ENCODE results near the gene PTPMT1. TPM values are rescaled to one million over a fixed set of nuclear protein-coding genes. Genes with fewer than 3 reads are reported as not detected.
"Not testable (repeated sequence)": the region's sequence is repeated elsewhere in the genome, so short reads cannot be mapped to it uniquely, and the experiment has no call there.

PTPMT1 gene
- polyA plus RNA-seq (ENCODE audit: insufficient read length in 4 of 4), result 10 to 100 TPM; 50.9 to 65.6 (median 58.7) TPM

DNA sequence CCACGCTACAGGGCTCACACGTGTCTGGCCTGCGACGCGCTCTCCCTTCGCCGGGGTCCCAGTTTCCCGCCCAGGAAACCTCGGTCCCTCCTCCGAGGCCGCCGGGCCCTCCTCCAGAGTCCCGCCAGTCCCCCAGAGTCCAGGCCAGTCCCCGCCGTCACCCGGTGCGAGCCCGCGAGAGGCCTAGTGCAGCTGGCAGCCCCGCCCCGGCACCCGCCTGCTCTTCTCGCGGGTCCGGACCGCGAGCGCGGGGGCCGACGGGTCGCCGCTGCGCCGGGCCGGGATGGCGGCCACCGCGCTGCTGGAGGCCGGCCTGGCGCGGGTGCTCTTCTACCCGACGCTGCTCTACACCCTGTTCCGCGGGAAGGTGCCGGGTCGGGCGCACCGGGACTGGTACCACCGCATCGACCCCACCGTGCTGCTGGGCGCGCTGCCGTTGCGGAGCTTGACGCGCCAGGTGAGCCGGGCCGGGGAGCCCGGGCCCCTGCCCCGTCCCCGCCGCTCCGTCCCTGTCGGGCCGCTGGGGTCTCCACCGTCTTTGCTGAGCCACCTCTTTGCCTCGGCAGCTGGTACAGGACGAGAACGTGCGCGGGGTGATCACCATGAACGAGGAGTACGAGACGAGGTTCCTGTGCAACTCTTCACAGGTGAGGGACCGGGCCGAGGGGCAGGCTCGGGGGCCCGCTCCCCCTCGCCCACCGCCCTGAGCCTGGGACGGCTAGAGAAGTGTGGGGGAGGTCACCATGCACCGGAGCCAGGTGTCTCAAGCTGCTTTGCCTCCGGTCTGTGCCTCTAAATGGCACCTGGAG, at the start of gene PTPMT1:
TSS of gene PTPMT1 (plus strand) at position 260 of the 809 bp plus-strand sequence. CDS start at position 284, 24 bp downstream.
- DNase-seq (ENCODE audit: low read depth in 4 of 4, low spot score in 2 of 4), result no peak

GRCh38 chr11:47516155-47516554, 49.2 kb upstream of the PTPMT1 start:
- DNase-seq (ENCODE audit: low read depth in 4 of 4, low spot score in 2 of 4), result no peak

DNA sequence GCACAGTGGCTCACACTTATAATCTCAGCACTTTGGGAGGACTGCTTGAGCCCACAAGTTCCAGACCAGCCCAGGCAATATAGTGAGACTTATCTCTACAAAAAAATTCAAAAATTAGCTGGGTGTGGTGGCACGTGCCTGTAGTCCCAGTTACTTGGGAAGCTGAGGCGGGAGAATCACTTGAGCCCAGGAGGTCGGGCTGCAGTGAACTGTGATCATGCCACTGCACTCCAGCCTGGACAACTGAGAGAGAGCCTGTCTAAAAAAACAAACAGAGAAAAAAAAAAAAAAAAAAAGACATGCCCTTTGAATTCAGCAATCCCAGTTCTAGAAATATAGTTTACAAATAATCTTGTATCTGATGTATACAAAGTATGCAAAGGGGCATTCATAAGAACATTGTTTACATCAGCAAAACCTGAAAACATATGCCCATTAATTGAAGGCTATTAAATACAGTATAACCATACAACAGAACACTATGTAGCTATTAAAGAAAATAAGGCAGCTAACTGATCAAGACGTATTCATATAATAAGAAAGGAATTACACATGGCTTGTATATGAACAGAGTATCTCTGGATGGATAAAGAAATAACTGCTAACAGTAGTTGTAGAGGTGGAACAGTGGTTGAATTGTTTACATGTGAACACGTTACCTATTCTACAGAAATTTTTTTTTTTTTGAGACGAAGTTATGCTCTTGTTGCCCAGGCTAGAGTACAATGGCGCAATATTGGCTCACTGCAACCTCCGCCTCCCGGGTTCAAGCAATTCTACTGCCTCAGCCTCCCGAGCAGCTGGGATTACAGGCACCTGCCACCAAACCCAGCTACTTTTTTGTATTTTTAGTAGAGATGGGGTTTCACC, 48.2 kb upstream of the PTPMT1 start:
- DNase-seq (ENCODE audit: low read depth in 4 of 4, low spot score in 2 of 4), result no peak

- no peak for DNase-seq (ENCODE audit: low read depth in 4 of 4, low spot score in 2 of 4)
Measured at GRCh38 chr11:47518212-47518964, 47.0 kb upstream of the PTPMT1 start.

GRCh38 chr11:47523490-47524225, 41.7 kb upstream of the PTPMT1 start:
- DNase-seq (ENCODE audit: low read depth in 4 of 4, low spot score in 2 of 4), result no peak

GRCh38 chr11:47524291-47524874, 41.0 kb upstream of the PTPMT1 start:
- DNase-seq (ENCODE audit: low read depth in 4 of 4, low spot score in 2 of 4), result no peak

- not testable (repeated sequence) for DNase-seq (ENCODE audit: low read depth in 4 of 4, low spot score in 2 of 4)
Measured at GRCh38 chr11:47526032-47526431, 39.4 kb upstream of the PTPMT1 start.

- no peak for DNase-seq (ENCODE audit: low read depth in 4 of 4, low spot score in 2 of 4)
Measured at GRCh38 chr11:47527186-47527585, 38.2 kb upstream of the PTPMT1 start.

DNA sequence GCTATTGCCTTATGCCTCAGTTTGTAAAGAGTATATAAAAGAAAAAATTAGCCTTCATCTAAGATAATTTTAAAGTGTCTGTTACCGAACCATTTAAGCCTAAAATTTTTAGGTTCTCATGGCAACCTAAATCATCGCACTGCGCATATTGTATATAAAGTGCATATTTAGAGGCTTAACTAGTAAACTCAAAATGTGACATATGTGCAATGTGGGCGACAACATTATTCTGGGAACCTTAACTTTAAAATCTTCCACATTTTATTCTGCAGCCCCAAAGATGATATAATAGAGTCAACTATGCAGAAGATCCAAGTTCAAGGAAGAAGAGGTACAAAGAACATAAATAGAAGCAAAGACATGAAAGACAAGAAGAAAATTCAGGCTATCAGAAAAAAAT, 35.4 kb upstream of the PTPMT1 start:
- no peak for DNase-seq (ENCODE audit: low read depth in 4 of 4, low spot score in 2 of 4)

- DNase-seq (ENCODE audit: low read depth in 4 of 4, low spot score in 2 of 4), result not testable (repeated sequence)
Measured at GRCh38 chr11:47530721-47531120, 34.7 kb upstream of the PTPMT1 start.

GRCh38 chr11:47531666-47532065, 33.7 kb upstream of the PTPMT1 start:
- DNase-seq (ENCODE audit: low read depth in 4 of 4, low spot score in 2 of 4), result no peak

DNA sequence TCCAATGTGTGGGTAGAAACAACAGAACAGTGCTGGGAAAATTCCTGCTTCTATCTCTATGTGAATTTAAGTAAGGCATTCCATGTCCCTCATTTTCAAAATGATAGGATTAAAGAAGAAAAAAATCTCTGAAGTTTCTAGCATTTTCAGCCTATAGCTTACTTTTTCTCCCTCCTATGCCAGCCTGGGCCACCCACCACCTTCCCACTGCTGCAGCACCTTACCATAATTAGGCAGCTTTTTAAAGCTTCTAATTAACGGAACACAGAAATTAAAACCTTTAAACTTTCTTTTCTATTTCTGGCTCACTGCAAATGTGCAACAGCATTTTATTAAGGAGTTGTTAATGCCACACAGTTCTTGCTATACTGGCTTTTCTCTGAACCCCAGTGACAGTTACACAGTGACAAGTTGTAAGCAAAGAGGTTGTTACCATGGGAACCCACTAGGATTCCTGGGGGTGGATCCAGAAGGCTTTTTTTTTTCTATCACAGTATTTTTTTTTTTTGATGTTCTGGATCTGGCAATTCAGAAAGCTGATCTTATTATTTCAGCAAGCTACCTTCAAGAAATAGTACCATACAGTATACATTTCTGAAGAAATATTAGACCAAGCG, 32.7 kb upstream of the PTPMT1 start:
- no peak for DNase-seq (ENCODE audit: low read depth in 4 of 4, low spot score in 2 of 4)

- no peak for DNase-seq (ENCODE audit: low read depth in 4 of 4, low spot score in 2 of 4)
Measured at GRCh38 chr11:47533690-47534151, 31.7 kb upstream of the PTPMT1 start.

DNA sequence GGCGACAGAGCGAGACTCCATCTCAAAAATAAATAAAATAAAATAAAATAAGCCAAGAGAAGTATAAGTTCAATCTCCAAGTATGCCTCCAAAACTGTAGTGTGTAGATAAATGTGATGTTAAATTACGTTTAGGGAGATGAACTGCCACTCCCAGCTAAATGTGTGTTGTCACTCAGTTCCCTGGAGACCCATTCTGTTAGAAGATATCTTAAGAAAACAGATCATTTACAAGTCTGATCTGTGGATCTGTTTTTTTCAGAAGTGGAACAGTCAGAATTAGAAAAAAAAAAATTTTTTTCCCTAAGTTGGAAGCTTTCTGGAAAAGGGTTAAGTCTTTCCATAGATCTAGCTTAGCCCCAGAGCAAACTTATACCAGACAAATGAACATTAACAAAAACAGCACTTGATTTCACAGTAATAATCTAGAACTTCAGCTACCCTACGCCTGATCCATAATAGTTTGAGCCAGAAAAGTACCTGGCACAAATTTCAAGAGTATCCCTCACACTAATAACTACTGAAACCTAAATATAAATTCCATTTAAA, 30.6 kb upstream of the PTPMT1 start:
- no peak for DNase-seq (ENCODE audit: low read depth in 4 of 4, low spot score in 2 of 4)

DNA sequence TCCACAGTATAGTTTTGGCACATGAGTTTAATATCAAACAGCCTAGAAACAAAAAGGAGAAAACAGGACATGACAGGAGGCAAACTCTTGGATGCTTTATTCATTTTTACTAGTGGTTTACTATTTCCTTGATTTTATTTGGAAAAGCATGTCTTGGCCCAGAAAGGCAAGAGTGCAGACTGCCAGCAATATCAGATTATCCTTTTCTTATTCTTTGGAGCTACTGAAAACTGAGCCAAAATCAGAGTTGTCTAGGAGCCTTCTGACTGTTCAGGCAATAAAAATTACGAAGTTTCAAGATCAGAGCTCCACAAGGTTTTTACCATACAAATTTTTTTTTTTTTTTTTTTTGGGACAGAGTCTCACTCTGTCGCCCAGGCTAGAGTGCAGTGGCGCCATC, 28.5 kb upstream of the PTPMT1 start:
- no peak for DNase-seq (ENCODE audit: low read depth in 4 of 4, low spot score in 2 of 4)

GRCh38 chr11:47538741-47539565, 26.4 kb upstream of the PTPMT1 start:
- no peak for DNase-seq (ENCODE audit: low read depth in 4 of 4, low spot score in 2 of 4)

DNA sequence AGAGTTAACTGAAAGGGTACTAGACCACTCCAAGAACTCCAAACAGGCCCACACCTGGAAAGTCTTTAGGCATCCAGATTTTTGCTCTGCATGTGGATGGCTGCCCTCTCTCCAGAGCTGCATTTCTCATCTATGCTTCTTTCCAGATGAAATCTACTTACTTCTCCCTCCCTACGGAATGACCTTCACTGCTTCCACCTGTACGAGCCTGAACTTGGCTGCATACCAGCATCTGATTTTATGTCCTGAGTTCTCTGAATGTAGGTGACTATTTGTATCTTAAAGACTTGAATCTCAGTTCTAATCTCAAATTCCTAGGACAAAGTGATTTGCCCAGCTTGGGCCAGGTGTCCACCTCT, 25.7 kb upstream of the PTPMT1 start:
- DNase-seq (ENCODE audit: low read depth in 4 of 4, low spot score in 2 of 4), result no peak

DNA sequence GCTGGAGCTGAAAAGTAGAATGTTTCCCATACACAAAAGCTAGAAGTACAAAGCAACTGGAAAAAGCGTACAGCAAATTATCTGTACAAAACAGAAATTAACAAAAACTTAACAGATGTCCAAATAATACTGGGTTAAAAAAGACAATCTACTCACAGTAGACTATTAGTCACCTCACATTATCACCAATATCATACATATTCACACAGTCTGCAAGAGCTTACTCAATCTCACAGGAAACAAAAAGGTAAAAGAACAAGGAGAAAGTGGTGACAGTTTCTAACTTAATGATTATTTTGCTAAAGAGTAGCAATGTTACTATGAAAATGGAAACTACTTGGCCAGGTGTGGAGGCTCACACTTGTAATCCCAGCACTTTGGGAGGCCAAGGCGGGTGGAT, 24.3 kb upstream of the PTPMT1 start:
- no peak for DNase-seq (ENCODE audit: low read depth in 4 of 4, low spot score in 2 of 4)

Data from left renal cortex interstitium (tissue), 4 donors.